GM18498 (cell line): Measurements from ENCODE around the gene MERTK.
"Not testable (repeated sequence)": the region's sequence is repeated elsewhere in the genome, so short reads cannot be mapped to it uniquely, and the experiment has no call there.

Experiments
- ATAC-seq: cut with Tn5 transposase; IDR thresholded peaks from one replicate; pipeline ENCODE4 v1.9.1; 2021; ENCODE audit warnings: mild to moderate bottlenecking, moderate library complexity; ENCODE audit not compliant: unreplicated experiment

Gene MERTK

GRCh38 chr2:112065966-112066365 is 167.6 kb downstream of the MERTK start:
- ATAC-seq = peak; percentile 61

- ATAC-seq = not testable (repeated sequence)
Measured at GRCh38 chr2:112069794-112070193, 171.4 kb downstream of the MERTK start.

GRCh38 chr2:112073875-112074274 is 175.5 kb downstream of the MERTK start:
- no peak for ATAC-seq

- ATAC-seq = no peak
Measured at GRCh38 chr2:112074506-112074905, 176.1 kb downstream of the MERTK start.

GRCh38 chr2:112075490-112076260 is 177.3 kb downstream of the MERTK start:
- no peak for ATAC-seq

GRCh38 chr2:112077814-112078213 is 179.4 kb downstream of the MERTK start:
- no peak for ATAC-seq
